K562 (cell line): ENCODE measurements around the gene BCL2L13. TPM values are rescaled to one million over a fixed set of nuclear protein-coding genes. Genes with fewer than 3 reads are reported as not detected.
A peak's percentile ranks its signal among the peaks of the same experiment; 100 is the strongest.

Experiments used
- ARNT ChIP-seq, 2 experiments: fragments of 450-650 bp; IDR thresholded peaks; 2 replicates each; pipeline ENCODE4 v1.6.1; 2016; ENCODE audit warnings: mild to moderate bottlenecking in 1 of 2
- ATF1 ChIP-seq, 2 experiments: fragments of 450-650 bp in 1 of 2; IDR thresholded peaks; 2 replicates each; pipeline ENCODE4 v1.6.1; 2016; ENCODE audit warnings: missing compliant biosample characterization in 1 of 2, missing genetic modification characterization in 1 of 2
- CHAMP1 ChIP-seq: fragments of 450-650 bp; IDR thresholded peaks from 2 replicates; pipeline ENCODE4 v1.6.1; 2016; ENCODE audit warnings: mild to moderate bottlenecking
- DMBX1 ChIP-seq: fragments of 250-450 bp; sonication (Bioruptor Pico); IDR thresholded peaks from 2 replicates; pipeline ENCODE4 v1.8.0; 2022; ENCODE audit warnings: inconsistent platforms, mild to moderate bottlenecking, moderate library complexity, borderline replicate concordance
- ESRRA ChIP-seq: fragments of 450-650 bp; IDR thresholded peaks from 2 replicates; pipeline ENCODE4 v1.6.1; 2014; ENCODE audit warnings: low read depth, mild to moderate bottlenecking, moderate library complexity, borderline replicate concordance
- ESRRB ChIP-seq: fragments of 250-450 bp; sonication (Bioruptor Pico); IDR thresholded peaks from 2 replicates; pipeline ENCODE4 v1.5.0; 2020; ENCODE audit warnings: mild to moderate bottlenecking, moderate library complexity, borderline replicate concordance
- GABPA ChIP-seq: fragments of 200-800 bp; sonication (Bioruptor generic); conservative IDR thresholded peaks from 2 replicates; pipeline ENCODE4 v1.6.1; 2016; ENCODE audit warnings: low read depth, missing genetic modification characterization, missing compliant biosample characterization
- HDGF ChIP-seq: fragments of 450-650 bp; IDR thresholded peaks from 2 replicates; pipeline ENCODE4 v1.6.1; 2016
- KAT8 ChIP-seq: fragments of 450-650 bp; IDR thresholded peaks from 2 replicates; pipeline ENCODE4 v1.6.1; 2016; ENCODE audit warnings: low read depth, mild to moderate bottlenecking
- KLF13 ChIP-seq: fragments of 450-650 bp; IDR thresholded peaks from 2 replicates; pipeline ENCODE4 v1.6.1; 2016; ENCODE audit warnings: missing genetic modification characterization, low read depth, mild to moderate bottlenecking, missing compliant biosample characterization, moderate library complexity, borderline replicate concordance
- KLF6 ChIP-seq: fragments of 250-450 bp; sonication (Bioruptor Pico); IDR thresholded peaks from 2 replicates; pipeline ENCODE4 v1.4.0; 2020; ENCODE audit warnings: mild to moderate bottlenecking, moderate library complexity, borderline replicate concordance
- MXI1 ChIP-seq: IDR thresholded peaks from 2 replicates; pipeline ENCODE4 v1.6.1; 2011; ENCODE audit warnings: low read depth, mild to moderate bottlenecking, improper control_type of control experiment, low read length
- OTX1 ChIP-seq: fragments of 450-650 bp; formaldehyde crosslinking; IDR thresholded peaks from 2 replicates; pipeline ENCODE4 v1.4.0; 2022; ENCODE audit warnings: mild to moderate bottlenecking
- POLR2A ChIP-seq: fragments of 450-650 bp; conservative IDR thresholded peaks from 2 replicates; pipeline ENCODE4 v1.6.1; 2016
- POU5F1 ChIP-seq: fragments of 150-350 bp; IDR thresholded peaks from 2 replicates; pipeline ENCODE4 v1.6.1; 2014; ENCODE audit warnings: borderline replicate concordance, low read length, low read depth, mild to moderate bottlenecking; ENCODE audit not compliant: partially characterized antibody
- PURB ChIP-seq: sonication (generic); formaldehyde crosslinking; IDR thresholded peaks from 2 replicates; pipeline ENCODE4 v1.9.0; 2021; ENCODE audit warnings: low read depth, mild to moderate bottlenecking, missing genetic modification reagents
- RBM22 ChIP-seq: fragments of 200-400 bp; formaldehyde crosslinking; IDR thresholded peaks from 2 replicates; pipeline ENCODE4 v1.6.1; 2018; ENCODE audit warnings: low read length, low read depth; ENCODE audit not compliant: poor library complexity, severe bottlenecking
- TCFL5 ChIP-seq: fragments of 250-450 bp; sonication (Bioruptor Pico); conservative IDR thresholded peaks from 2 replicates; pipeline ENCODE4 v1.6.1; 2021; ENCODE audit warnings: mild to moderate bottlenecking, moderate library complexity, matching md5 sums
- THRAP3 ChIP-seq: fragments of 450-650 bp; IDR thresholded peaks from 2 replicates; pipeline ENCODE4 v1.6.1; 2016; ENCODE audit warnings: mild to moderate bottlenecking, inconsistent platforms, borderline replicate concordance
- XRCC3 ChIP-seq: fragments of 450-650 bp; IDR thresholded peaks from 2 replicates; pipeline ENCODE4 v1.6.1; 2017; ENCODE audit warnings: mild to moderate bottlenecking, moderate library complexity
- ZKSCAN8 ChIP-seq: fragments of 200-800 bp; sonication (Bioruptor generic); IDR thresholded peaks from 2 replicates; pipeline ENCODE4 v1.6.1; 2016; ENCODE audit warnings: missing genetic modification characterization, missing compliant biosample characterization
- ZNF121 ChIP-seq: sonication (generic); formaldehyde crosslinking; conservative IDR thresholded peaks from 2 replicates; pipeline ENCODE4 v1.8.0; 2022; ENCODE audit warnings: missing genetic modification reagents
- ZNF75A ChIP-seq: fragments of 450-650 bp; formaldehyde crosslinking; IDR thresholded peaks from 2 replicates; pipeline ENCODE4 v1.4.0; 2020; ENCODE audit warnings: mild to moderate bottlenecking
- polyA plus RNA-seq, 8 experiments: library from polyadenylated mRNA; depleted of rRNA in 4 of 8; stranded (reverse) in 5 of 8; unstranded in 3 of 8; fragments of >200 nt; fragmentation: Nextera tagmentation in 2 of 8; fragmentation: Illumina TruSeq in 1 of 8; extraction: Ambion mirVana in 2 of 8; extraction: Trizol in 1 of 8; gene quantifications; 2 replicates each; pipeline versions ENCODE4 v1.2.1 to v1.2.3, GENCODE V29; 2011 to 2014; ENCODE audit warnings: inconsistent platforms in 1 of 8, missing spikeins in 1 of 8
- total RNA-seq, 7 experiments: library from RNA; depleted of rRNA in 6 of 7; stranded (reverse); fragments of >200 nt in 6 of 7; fragmentation: Illumina TruSeq in 2 of 7; extraction: Trizol in 2 of 7; gene quantifications; 2 replicates each; pipeline versions ENCODE4 v1.2.1 to v1.2.3, GENCODE V29; 2011 to 2021; ENCODE audit warnings: low replicate concordance in 1 of 7
- TF ChIP-seq, protein P1 (sequence below): sonication (generic); formaldehyde crosslinking; IDR thresholded peaks from 2 replicates; pipeline ENCODE4 v1.8.0; 2022; ENCODE audit warnings: mild to moderate bottlenecking, missing genetic modification reagents
- TF ChIP-seq, protein P2 (sequence below): fragments of 250-450 bp; sonication (Bioruptor Pico); IDR thresholded peaks from 2 replicates; pipeline ENCODE4 v1.5.1; 2021; ENCODE audit warnings: mild to moderate bottlenecking

BCL2L13 gene
- total and polyA plus RNA-seq, 9 of the 15 experiments (the other 6 are each of a cell fraction or from before 2014, with no cell fraction given), result 41.5 to 63.4 (median 56.5) TPM

GRCh38 chr22:17638432-17639246 is at the start of gene BCL2L13 (continued):
- TF ChIP-seq DMBX1 (CRISPR knock-in tag) (0 out of 2 replicates have a peak, but pooled peaks have one; percentile 24), OTX1 (CRISPR knock-in tag) (peak; percentile 11; the same call in 1 of the 2 replicates), TCFL5 (no peak), ESRRA (peak; percentile 86; the same call in 1 of the 2 replicates), CHAMP1 (no peak; the same call in 1 of the 2 replicates), KLF6 (no peak), XRCC3 (no peak), ZKSCAN8 (CRISPR knock-in tag) (no peak), POU5F1 (no peak), RBM22 (peak; percentile 92), ESRRB (CRISPR knock-in tag) (no peak), ZNF121 (CRISPR knock-in tag) (peak; percentile 20; the same call in 1 of the 2 replicates), HDGF (no peak), MXI1 (no peak), ARNT (IDR thresholded peaks at IDR 0.05) (0 out of 4 replicates have a peak, but pooled peaks of 1 of the 2 experiments have one; percentile 21), ZNF75A (CRISPR knock-in tag) (no peak), KLF13 (no peak), ATF1 (CRISPR knock-in tag; IDR thresholded peaks at IDR 0.05) (no peak; the same call in 1 of the 2 replicates), ATF1 (tag; IDR thresholded peaks at IDR 0.05) (peak; percentile 98), THRAP3 (no peak), GABPA (peak; percentile 95), POLR2A (peak; percentile 99), KAT8 (no peak), PURB (CRISPR knock-in tag) (no peak)
- TF ChIP-seq, protein P1, sequence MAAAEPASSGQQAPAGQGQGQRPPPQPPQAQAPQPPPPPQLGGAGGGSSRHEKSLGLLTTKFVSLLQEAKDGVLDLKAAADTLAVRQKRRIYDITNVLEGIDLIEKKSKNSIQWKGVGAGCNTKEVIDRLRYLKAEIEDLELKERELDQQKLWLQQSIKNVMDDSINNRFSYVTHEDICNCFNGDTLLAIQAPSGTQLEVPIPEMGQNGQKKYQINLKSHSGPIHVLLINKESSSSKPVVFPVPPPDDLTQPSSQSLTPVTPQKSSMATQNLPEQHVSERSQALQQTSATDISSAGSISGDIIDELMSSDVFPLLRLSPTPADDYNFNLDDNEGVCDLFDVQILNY (CRISPR knock-in tag), result peak; percentile 86; the same call in 1 of the 2 replicates
- TF ChIP-seq, protein P2, sequence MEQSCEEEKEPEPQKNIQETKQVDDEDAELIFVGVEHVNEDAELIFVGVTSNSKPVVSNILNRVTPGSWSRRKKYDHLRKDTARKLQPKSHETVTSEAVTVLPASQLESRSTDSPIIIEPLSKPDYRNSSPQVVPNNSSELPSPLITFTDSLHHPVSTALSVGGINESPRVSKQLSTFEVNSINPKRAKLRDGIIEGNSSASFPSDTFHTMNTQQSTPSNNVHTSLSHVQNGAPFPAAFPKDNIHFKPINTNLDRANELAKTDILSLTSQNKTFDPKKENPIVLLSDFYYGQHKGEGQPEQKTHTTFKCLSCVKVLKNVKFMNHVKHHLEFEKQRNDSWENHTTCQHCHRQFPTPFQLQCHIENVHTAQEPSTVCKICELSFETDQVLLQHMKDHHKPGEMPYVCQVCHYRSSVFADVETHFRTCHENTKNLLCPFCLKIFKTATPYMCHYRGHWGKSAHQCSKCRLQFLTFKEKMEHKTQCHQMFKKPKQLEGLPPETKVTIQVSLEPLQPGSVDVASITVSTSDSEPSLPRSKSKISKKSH (CRISPR knock-in tag), result no peak
